DND-41 (cell line): ENCODE measurements around the gene BAHD1.
A peak's percentile ranks its signal among the peaks of the same experiment; 100 is the strongest.

ENCODE experiments used
- ATAC-seq: fragments of 200-7000 bp; cut with Tn5 transposase; 3 replicates; pipeline ENCODE4 v1.9.1; 2021; ENCODE audit warnings: low read depth; ENCODE audit not compliant: insufficient read depth
- DNase-seq: peaks from one replicate; pipeline ENCODE4 v3.0.0-alpha.2; 2020
- H2AFZ ChIP-seq: 2 replicates; pipeline ENCODE4 v1.6.0; 2012; ENCODE audit warnings: low read depth, low read length
- H3K27ac ChIP-seq: 2 replicates; pipeline ENCODE4 v1.5.1; 2012; ENCODE audit warnings: low read length, inconsistent platforms
- H3K27me3 ChIP-seq: fragments of 200-600 bp; sonication (generic); 2 replicates; pipeline ENCODE4 v1.6.0; 2012; ENCODE audit warnings: low read length, mild to moderate bottlenecking, inconsistent platforms; ENCODE audit not compliant: insufficient read depth, poor library complexity
- H3K36me3 ChIP-seq: 2 replicates; pipeline ENCODE4 v1.5.1; 2012; ENCODE audit warnings: low read length, inconsistent platforms; ENCODE audit not compliant: insufficient read depth
- H3K4me1 ChIP-seq: 2 replicates; pipeline ENCODE4 v1.5.1; 2012; ENCODE audit warnings: mild to moderate bottlenecking, low read length; ENCODE audit not compliant: insufficient read depth
- H3K4me2 ChIP-seq: 2 replicates; pipeline ENCODE4 v1.6.0; 2012; ENCODE audit warnings: mild to moderate bottlenecking, moderate library complexity, low read length, inconsistent platforms; ENCODE audit not compliant: insufficient read depth
- H3K4me3 ChIP-seq, 2 experiments: fragments of 200-600 bp in 1 of 2; shearing (Covaris generic) in 1 of 2; 2 replicates each; pipeline ENCODE4 v1.5.1; 2012 to 2016; ENCODE audit warnings: inconsistent platforms in 2 of 2, low read length in 2 of 2, mild to moderate bottlenecking in 2 of 2, low read depth in 1 of 2, moderate library complexity in 1 of 2
- H3K79me2 ChIP-seq: 2 replicates; pipeline ENCODE4 v1.6.0; 2012; ENCODE audit warnings: low read length, inconsistent platforms; ENCODE audit not compliant: insufficient read depth
- H3K9ac ChIP-seq: 2 replicates; pipeline ENCODE4 v1.6.0; 2012; ENCODE audit warnings: low read depth, mild to moderate bottlenecking, inconsistent platforms, low read length, moderate library complexity
- H3K9me3 ChIP-seq: 2 replicates; pipeline ENCODE4 v1.5.1; 2012; ENCODE audit warnings: low read length, moderate library complexity, mild to moderate bottlenecking, inconsistent platforms; ENCODE audit not compliant: insufficient read depth, severe bottlenecking
- H4K20me1 ChIP-seq: 2 replicates; pipeline ENCODE4 v1.6.0; 2012; ENCODE audit warnings: low read length; ENCODE audit not compliant: insufficient read depth
- CTCF ChIP-seq: IDR thresholded peaks from 2 replicates; pipeline ENCODE4 v1.5.1; 2012; ENCODE audit warnings: borderline replicate concordance, low read length, moderate library complexity, mild to moderate bottlenecking; ENCODE audit not compliant: poor library complexity, severe bottlenecking; ENCODE audit errors: extremely low read depth
- EZH2 ChIP-seq: IDR thresholded peaks from 3 replicates; pipeline ENCODE4 v1.6.1; 2012; ENCODE audit warnings: borderline replicate concordance, low read depth, mild to moderate bottlenecking, moderate library complexity, low read length, inconsistent platforms; ENCODE audit not compliant: severe bottlenecking

BAHD1 gene

GRCh38 chr15:40436116-40436891 lies 4.4 kb upstream of the BAHD1 start:
- peak overlapping the region; percentile 21; the same call in 1 of the 2 replicates for H3K9ac ChIP-seq
- no peak overlapping the region for H2AFZ ChIP-seq
- H3K36me3 ChIP-seq, result no peaks in the 10 kb centered on the region
- H3K4me3 ChIP-seq, result no peak overlapping the region
- H4K20me1 ChIP-seq, result no peaks in the 10 kb centered on the region
- peaks cover 2% of the 10 kb centered on the region for H3K79me2 ChIP-seq
- TF ChIP-seq CTCF (no peak), EZH2 (no peak)
- H3K27me3 ChIP-seq, result peaks cover 22% of the 10 kb centered on the region
- H3K4me1 ChIP-seq, result peaks cover 19% of the 10 kb centered on the region
- ATAC-seq (no peak), DNase-seq (peak; percentile 34)
- peak overlapping the region; percentile 45 for H3K4me2 ChIP-seq
- no peaks in the 10 kb centered on the region for H3K9me3 ChIP-seq
- H3K27ac ChIP-seq, result no peak overlapping the region

GRCh38 chr15:40436892-40437751 lies 3.6 kb upstream of the BAHD1 start:
- H3K9ac ChIP-seq, result no peak overlapping the region
- no peaks in the 10 kb centered on the region for H3K9me3 ChIP-seq
- peaks cover 22% of the 10 kb centered on the region for H3K27me3 ChIP-seq
- peaks cover 5% of the 10 kb centered on the region for H4K20me1 ChIP-seq
- peaks cover 23% of the 10 kb centered on the region for H3K4me1 ChIP-seq
- H2AFZ ChIP-seq, result no peak overlapping the region
- TF ChIP-seq CTCF, result no peak
- H3K4me3 ChIP-seq, result no peak overlapping the region
- H3K27ac ChIP-seq, result no peak overlapping the region
- no peak for ATAC-seq
- DNase-seq, result no peak
- H3K36me3 ChIP-seq, result no peaks in the 10 kb centered on the region
- H3K79me2 ChIP-seq, result peaks cover 10% of the 10 kb centered on the region
- H3K4me2 ChIP-seq, result no peak overlapping the region

DNA sequence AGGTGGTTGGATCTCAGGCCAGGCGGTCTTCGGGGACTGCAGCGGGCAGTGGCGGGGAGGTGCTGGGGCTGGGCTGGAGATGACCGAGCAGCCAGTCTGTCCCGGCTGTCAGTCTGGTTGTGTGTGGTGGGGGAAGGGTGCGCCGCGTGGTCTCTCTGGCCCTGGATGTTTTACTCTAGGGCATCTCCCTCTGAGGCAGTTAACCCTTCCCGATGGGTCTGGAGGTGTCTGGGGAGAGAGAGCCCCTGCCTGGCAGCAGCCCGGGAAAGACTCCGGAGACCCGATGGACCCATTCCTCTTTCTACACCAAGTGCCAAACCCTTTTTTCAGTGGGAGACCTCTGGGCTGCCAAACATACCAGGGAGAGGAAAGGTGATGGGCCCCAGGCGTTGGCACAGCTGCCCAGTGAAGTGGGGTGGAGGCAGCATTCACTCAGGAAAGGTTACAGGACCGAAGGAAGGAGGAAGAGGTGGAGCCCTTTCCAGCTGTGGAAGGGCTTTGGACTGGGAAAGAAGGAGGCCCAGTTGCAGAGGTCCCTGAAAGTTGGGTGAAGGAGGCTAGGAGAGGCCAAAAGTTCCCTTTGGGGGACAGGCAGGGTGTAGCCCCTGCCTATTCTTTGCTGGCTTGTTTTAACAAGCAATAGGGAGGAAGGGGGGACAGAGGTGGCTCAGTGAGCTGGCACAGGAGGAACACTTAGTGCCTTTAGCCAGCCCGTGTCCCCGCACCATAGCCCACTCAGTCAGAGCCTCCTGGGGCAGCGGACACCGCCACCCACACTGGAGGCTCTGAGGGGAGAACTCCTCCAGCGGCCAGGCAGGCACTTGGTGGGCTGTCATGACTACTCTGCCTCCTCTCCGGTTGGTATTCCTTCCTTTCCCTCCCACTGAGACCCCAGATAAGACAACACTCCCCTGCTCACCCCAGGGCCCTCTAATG lies 2.7 kb upstream of the BAHD1 start:
- H3K27ac ChIP-seq, result no peak overlapping the region
- H3K4me2 ChIP-seq, result no peak overlapping the region
- no peak overlapping the region for H3K4me3 ChIP-seq
- peaks cover 14% of the 10 kb centered on the region for H4K20me1 ChIP-seq
- H3K79me2 ChIP-seq, result peaks cover 19% of the 10 kb centered on the region
- H3K9ac ChIP-seq, result no peak overlapping the region
- ATAC-seq (no peak), DNase-seq (no peak)
- no peaks in the 10 kb centered on the region for H3K9me3 ChIP-seq
- H3K36me3 ChIP-seq, result no peaks in the 10 kb centered on the region
- no peak overlapping the region for H2AFZ ChIP-seq
- peaks cover 32% of the 10 kb centered on the region for H3K4me1 ChIP-seq
- peaks cover 22% of the 10 kb centered on the region for H3K27me3 ChIP-seq
- TF ChIP-seq EZH2, result no peak
